Caki2 (cell line): ENCODE measurements around the gene IRF3. TPM values are rescaled to one million over a fixed set of nuclear protein-coding genes. Genes with fewer than 3 reads are reported as not detected.

Experiments
- DNase-seq: peaks from one replicate; pipeline ENCODE4 v3.0.0-alpha.2; 2015; ENCODE audit warnings: low read depth
- in situ Hi-C: cut with HindIII; loops from 2 replicates; pipeline ENCODE4 v1.10.0; 2016; ENCODE audit warnings: low sequenced_read_pairs, low pct_unique_long_range_greater_than_20kb, mixed read lengths
- total RNA-seq: library from RNA; depleted of rRNA; stranded (reverse); fragments of >200 nt; shearing (Covaris generic); gene quantifications from 2 replicates; pipeline ENCODE4 v1.2.3, GENCODE V29; 2014; ENCODE audit warnings: low replicate concordance; rRNA removed

Gene IRF3, protein sequence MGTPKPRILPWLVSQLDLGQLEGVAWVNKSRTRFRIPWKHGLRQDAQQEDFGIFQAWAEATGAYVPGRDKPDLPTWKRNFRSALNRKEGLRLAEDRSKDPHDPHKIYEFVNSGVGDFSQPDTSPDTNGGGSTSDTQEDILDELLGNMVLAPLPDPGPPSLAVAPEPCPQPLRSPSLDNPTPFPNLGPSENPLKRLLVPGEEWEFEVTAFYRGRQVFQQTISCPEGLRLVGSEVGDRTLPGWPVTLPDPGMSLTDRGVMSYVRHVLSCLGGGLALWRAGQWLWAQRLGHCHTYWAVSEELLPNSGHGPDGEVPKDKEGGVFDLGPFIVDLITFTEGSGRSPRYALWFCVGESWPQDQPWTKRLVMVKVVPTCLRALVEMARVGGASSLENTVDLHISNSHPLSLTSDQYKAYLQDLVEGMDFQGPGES
- total RNA-seq: 116 and 227 TPM in 2 replicates

DNA sequence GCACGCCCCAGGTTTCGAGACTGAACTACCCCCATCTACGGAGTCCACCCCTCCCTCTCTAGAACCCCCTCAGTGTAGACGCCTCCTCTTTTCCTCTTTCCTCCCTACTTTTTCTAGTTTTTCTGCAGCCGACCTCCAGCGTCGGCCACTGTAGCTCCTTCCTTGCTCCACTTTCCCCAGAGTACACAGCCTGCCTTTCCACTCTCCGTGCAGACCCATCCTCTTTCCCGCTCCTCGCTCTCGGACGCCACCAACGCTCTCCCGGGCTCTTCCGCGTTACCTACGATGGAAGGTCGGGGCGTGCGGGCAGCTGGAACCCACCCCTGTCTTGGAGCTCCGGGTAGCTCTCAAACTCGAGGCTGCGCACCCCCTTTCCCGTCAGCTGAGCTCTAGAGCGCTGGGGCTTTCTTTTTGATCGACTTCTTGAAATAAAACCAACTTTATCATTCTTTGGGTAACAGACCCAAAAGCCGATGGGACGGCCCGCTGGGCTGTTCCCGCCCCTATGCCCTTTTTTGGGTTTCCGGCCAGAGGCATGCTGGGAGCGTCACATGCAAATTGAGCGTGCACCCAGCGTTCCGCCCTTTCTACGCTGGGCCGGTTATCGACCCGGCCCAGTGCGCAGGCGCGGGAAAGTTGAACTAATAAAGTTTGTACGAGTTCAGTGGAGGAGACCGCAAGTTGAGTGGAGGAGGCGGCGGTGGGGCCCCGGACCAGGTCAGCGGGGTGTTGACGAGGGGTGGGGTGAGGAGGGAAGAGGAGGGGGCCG lies at the start of gene IRF3, which contains the start of gene BCL2L12:
IRF3 (minus strand) TSS at position 507 of the 769 bp plus-strand sequence. CDS start 1,019 bp downstream, outside the sequence.
BCL2L12 (plus strand) TSS at position 583 of the 769 bp plus-strand sequence. CDS start 760 bp downstream, outside the sequence.
- in situ Hi-C loops: no loop called here
- peak; percentile 92 for DNase-seq

DNA sequence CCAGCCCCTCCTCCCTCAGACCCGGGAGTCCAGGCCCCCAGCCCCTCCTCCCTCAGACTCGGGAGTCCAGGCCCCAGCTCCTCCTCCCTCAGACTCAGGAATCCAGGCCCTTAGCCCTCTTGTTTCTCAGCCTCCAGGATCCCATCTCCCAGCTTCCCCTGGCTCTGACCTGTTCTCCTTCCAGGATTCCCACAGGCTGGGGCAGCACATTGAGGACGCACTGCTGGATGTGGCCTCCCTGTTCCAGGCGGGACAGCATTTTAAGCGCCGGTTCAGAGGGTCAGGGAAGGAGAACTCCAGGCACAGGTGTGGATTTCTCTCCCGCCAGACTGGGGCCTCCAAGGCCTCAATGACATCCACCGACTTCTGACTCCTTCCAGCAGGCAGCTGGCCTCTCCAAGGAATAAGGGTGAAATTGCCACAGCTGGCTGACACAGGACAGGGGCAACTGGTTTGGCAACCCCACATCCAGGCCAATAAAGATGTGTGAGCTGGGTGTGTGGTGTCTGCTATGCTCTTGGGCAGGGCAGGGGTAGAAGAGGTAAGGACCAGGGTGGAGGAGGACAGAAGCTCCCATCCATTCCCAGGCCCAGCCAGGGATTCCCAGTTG lies 47.7 kb upstream of the IRF3 start:
- no peak for DNase-seq
- in situ Hi-C loops: no loop called here

DNA sequence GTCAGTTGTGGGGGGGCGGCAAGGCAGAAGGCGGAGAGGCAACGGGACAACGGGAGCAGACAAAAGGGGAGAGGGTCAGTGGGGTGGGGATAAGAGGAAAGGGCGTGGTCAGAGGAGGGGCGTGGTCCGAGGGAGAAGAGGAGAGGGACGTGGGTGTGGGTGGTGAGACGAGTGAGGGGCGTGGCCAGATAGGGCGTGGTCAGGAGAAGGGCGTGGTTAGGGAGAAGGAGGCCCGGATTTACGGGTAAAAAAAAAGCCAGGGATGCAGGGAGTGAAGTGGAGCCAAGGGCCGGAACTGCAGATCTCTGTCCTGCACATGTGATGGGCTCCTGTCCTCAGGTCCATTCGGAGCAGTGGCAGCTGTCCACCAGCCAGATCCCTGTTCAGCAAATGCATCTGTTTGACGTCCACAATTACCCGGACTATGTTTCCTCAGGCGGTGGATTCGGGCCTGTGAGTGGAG lies 46.8 kb upstream of the IRF3 start:
- DNase-seq: peak; percentile 97
- in situ Hi-C loops: no loop called here

DNA sequence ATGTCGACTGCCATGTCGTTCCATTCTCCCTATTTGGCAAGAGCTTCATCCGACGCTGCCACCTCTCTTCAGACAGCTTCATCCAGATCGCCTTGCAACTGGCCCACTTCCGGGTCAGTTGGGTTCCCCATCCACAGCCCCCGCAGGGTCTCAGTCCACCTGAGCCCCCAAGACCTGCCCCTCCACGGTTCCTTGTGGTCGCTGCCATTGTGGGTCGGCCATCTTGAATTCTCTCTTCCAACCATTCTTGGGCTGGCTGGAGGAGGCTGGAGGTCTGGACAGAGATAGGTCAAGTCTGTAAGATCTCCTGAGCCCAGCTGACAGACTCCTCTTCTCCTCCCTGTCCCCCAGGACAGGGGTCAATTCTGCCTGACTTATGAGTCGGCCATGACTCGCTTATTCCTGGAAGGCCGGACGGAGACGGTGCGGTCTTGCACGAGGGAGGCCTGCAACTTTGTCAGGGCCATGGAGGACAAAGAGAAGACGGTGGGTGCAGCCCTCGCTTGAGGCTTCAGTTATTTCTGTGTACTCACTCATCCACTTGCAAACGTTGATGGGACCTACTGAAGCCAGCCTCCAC lies 44.8 kb upstream of the IRF3 start:
- DNase-seq: peak; percentile 70
- in situ Hi-C loops: no loop called here

DNA sequence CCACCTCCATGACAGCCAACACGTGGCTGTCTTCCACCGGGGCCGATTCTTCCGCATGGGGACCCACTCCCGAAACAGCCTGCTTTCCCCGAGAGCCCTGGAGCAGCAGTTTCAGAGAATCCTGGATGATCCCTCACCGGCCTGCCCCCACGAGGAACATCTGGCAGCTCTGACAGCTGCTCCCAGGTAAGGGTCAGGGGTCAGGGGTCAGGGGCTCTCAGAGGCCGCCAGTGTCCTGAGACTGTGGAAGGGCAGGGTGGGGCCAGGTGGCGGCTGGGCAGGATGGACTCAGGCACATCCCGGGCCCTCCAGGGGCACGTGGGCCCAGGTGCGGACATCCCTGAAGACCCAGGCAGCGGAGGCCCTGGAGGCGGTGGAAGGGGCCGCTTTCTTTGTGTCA lies 40.3 kb upstream of the IRF3 start:
- in situ Hi-C loops: no loop called here
- DNase-seq: no peak

DNA sequence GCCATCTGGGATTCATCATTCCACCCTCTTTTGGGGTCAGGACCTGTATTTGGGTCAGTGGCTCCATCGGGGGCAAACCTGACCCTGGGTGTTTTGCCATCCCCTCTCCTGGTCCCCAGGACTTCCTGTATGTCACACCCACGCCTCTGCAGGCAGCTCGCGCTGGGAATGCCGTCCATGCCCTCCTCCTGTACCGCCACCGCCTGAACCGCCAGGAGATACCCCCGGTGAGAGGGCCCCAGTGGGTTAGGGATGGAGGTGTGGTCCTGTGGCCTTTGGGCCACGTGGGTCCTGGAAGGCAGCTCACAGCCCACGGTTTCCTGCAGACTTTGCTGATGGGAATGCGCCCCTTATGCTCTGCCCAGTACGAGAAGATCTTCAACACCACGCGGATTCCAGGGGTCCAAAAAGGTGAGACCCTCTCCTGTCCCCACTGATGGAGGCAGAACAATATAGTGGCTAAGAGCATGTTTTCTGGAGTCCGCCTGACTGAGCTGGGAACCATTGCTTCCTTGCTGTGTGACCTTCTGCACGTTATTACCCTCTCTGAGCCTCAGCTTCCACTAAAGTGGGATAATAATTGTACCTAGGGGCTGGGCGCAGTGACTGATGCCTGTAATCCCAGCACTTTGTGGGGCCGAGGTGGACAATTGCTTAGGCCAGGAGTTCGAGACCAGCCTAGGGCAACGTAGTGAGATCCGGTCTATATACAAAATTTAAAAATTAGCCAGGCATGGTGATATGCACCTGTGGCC lies 39.4 kb upstream of the IRF3 start:
- no peak for DNase-seq
- in situ Hi-C loops: no loop called here

DNA sequence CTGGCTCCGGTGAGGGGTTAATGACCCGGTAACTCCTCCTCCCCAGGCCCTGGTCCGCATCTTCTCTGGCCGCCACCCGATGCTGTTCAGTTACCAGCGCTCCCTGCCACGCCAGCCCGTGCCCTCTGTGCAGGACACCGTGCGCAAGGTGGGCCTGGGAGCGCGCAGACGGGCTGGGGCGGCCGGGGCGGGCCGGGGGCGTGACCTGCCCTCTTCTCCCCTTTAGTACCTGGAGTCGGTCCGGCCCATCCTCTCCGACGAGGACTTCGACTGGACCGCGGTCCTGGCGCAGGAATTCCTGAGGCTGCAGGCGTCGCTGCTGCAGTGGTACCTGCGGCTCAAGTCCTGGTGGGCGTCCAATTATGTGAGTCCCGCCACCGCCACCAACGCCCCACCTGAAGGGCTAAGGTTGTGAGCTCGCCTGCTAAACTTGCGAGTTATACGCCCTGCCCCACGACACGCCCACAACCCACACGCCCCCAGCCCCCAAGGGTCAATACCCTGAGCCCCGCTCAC lies 35.7 kb upstream of the IRF3 start:
- DNase-seq: no peak
- in situ Hi-C loops: no loop called here

DNA sequence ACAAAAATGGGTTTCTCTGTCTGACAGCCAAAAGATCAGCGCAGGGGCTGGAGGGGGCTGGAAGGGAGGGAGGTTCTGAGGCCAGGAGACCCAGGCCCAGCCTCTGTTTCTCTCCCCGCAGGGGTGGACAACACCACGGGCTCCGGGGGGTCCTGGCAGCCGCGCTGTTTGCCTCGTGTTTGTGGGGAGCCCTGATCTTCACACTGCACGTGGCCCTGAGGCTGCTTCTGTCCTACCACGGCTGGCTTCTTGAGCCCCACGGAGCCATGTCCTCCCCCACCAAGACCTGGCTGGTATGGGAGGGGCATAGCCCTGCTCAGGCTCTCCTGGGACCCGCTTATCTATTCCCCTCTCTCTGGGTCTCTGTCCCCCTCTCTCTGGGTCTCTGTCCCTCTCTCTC lies 34.9 kb upstream of the IRF3 start:
- in situ Hi-C loops: no loop called here
- no peak for DNase-seq

DNA sequence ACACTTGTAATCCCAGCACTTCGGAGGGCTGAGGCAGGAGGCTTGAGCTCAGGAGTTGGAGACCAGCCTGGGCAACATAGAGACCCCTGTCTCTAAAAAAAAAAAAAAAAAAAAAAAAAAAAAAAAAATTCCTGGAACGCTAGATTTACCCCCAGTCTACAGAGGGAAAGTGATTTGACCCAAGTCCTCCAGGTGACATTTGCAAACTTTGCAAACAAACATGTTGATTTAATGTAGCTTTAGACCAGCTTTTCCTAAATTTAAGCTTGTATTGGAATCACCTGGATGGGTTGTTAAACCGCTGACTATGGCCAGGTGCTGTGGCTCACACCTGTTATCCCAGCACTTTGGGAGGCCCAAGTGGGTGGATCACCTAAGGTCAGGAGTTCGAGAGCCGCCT lies 33.7 kb upstream of the IRF3 start:
- in situ Hi-C loops: no loop called here
- DNase-seq: no peak

DNA sequence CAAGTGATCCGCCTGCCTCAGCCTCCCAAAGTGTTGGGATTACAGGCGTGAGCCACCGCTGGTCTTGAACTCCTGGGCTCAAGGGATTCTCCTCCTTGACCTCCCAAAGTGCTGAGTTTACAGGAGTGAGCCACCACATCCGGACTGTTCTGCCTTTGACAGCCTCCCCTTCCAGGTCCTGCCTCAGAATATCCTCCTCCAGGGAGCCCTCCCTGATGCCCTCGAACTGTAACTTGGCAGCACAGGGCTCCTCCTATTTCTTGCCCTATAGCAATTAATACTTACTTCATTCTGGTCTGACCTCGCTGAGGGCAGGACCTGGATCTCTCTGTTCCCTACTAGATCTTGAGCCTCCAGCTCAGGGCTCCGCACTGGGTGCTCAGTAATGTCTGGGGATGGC lies 31.2 kb upstream of the IRF3 start:
- in situ Hi-C loops: no loop called here
- DNase-seq: no peak

DNA sequence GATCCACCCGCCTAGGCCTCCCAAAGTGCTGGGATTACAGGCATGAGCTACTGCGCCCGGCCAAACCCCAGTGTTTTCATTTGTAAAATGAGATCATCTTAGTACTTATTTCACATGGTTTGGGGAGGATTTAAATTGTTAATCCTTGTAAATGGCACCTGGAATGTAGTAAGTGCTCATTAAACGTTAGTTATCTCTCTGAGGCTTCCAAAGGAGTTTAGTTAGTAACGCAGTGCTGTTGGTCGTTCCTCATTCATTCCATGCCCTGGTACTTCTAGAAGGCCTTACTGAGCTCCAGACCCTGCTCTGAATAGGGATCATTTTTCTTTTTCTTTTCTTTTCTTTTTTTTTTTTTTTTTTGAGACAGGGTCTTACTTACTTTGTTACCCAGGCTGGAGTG lies 30.5 kb upstream of the IRF3 start:
- in situ Hi-C loops: no loop called here
- DNase-seq: no peak

DNA sequence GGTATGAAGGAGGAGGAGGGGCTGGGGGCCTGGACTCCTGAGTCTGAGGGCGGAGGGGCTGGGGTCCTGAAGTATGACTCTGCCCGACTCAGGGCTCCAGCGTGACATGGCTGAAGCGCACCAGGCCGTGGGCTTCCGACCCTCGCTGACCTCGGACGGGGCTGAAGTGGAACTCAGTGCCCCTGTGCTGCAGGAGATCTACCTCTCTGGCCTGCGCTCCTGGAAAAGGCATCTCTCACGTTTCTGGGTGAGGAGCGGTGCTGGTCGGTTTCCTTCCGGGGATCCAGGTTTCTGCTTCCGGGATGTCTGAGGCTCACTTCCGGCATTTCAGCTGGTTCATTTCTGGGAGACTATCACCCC lies 26.5 kb upstream of the IRF3 start:
- DNase-seq: no peak
- in situ Hi-C loops: no loop called here

DNA sequence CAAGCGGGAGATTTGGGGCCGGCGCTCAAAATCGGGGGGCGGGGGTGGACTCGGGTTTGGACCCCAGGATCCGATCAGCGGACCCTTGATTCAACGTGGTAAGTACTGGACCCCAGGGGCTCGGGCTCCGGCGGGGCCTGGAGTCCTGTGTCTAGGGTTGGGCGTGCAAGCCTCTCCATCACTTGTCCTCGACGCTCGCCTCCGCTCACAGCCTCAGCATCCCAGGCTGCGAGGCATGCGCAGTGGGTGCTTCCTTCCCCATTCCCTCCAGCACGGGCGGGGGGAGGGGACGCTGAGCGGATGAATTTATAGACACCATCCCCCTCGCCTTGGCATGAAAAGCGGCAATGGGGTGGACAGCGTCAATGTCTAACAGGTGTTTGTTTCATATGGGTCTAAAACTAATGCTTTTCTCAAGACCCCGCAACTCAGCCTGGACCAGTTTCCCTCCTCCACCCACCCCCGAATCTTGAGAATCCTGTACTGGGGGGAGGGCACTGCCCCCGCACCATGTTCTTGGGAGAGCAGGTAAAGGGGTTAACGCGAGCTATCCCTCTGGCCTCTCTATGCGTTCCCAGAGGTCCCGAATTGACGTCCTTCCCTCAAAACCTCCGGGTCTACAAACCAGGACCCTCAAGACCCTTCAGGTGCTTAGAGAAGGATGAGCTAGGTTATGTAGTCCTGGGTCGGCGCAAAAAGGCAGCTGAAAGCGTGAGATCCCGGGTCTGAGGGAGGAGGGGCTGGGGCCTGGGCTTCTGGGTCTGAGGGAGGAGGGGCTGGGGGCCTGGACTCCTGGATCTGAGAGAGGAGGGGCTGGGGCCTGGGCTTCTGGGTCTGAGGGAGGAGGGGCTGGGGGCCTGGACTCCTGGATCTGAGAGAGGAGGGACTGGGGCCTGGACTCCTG lies 25.8 kb upstream of the IRF3 start:
- DNase-seq: no peak
- in situ Hi-C loops: no loop called here

DNA sequence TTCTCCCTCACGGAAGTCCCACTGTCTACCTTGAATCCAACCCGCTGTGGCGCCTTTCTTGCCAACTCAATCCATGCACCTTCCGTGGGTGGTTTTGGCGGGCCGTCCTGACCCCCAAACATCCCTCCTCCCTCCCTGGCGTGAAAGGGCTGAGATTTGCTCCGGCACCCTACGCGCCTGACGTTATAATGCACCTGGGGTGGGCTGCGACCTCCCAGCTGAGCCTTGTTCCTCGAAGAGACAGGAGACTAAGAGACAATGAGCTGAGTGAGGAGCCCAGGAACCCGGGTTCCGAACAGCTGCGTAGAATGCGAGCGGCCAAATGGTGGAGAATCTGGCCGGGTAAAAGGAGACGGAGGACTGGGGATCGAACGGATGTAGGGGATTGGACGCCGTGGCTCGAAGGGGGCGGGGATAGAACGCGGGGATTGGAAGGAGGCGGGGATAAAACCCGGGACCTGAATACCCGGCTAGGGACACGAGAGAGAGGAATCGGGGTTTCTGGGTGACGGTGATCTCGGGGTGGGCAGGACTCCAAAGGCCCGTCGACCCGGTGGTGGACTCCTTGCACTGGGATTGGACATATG lies 25.1 kb upstream of the IRF3 start, which contains the start of gene CPT1C:
CPT1C (plus strand) TSS at position 461 of the 587 bp plus-strand sequence. CDS start 1,137 bp downstream, outside the sequence.
- in situ Hi-C loops: no loop called here
- DNase-seq: no peak

DNA sequence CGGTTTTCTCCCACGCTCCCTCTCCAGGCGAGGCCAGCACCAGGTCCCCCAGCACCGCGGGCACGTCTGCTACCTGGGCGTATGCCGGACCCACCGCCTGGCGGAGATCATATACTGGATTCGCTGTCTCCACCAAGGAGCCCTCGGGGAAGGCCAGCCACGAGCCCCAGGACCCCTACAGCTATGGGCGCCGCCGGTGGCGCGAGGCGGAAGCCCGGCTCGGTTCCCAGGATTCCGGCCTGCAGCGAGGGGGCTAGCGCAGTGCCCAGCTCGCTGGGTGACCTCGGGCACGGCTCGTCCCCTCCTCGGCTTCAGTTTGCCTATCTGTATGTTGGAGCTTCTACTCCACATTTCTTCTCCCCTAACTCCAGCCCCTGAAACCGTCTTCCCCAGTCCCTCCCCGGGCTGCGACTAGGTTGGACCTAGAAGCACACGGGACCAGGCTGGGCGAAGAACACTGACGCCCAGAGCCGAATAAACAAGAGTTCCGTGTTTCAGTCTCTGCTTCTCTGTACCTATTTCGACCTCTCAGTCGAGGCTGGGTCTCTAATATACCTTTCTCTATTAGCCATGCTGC lies 24.5 kb upstream of the IRF3 start:
- in situ Hi-C loops: no loop called here
- no peak for DNase-seq
